Muscle of leg (tissue), 11 donors: ENCODE results near the gene CIDEC. TPM values are rescaled to one million over a fixed set of nuclear protein-coding genes. Genes with fewer than 3 reads are reported as not detected.
A peak's percentile ranks its signal among the peaks of the same experiment; 100 is the strongest.
"Not testable (repeated sequence)": the region's sequence is repeated elsewhere in the genome, so short reads cannot be mapped to it uniquely, and the experiment has no call there.

Source experiments
- DNase-seq: peaks from one replicate; pipeline ENCODE4 v3.0.0; 2013
- H3K27ac ChIP-seq: one replicate; pipeline ENCODE4 v1.5.1; 2013; ENCODE audit warnings: mild to moderate bottlenecking, low read length, control low read depth
- H3K27me3 ChIP-seq: one replicate; pipeline ENCODE4 v1.6.1; 2013; ENCODE audit warnings: low read length; ENCODE audit not compliant: control insufficient read depth, insufficient read depth
- H3K36me3 ChIP-seq: one replicate; pipeline ENCODE4 v1.6.1; 2013; ENCODE audit warnings: low read length; ENCODE audit not compliant: control insufficient read depth, insufficient read depth
- H3K4me1 ChIP-seq: one replicate; pipeline ENCODE4 v1.6.1; 2013; ENCODE audit warnings: low read length; ENCODE audit not compliant: control insufficient read depth, insufficient read depth
- H3K4me3 ChIP-seq: one replicate; pipeline ENCODE4 v1.5.1; 2013; ENCODE audit warnings: low read length, control low read depth
- H3K9me3 ChIP-seq: replicated peaks from 2 replicates; pipeline ENCODE4 v1.6.1; 2013; ENCODE audit warnings: low read depth, low read length; ENCODE audit not compliant: control insufficient read depth
- WGBS: methylation state at CpG from one replicate; pipeline ENCODE4 v1.1.5; 2013; ENCODE audit warnings: missing lambda C conversion rate; ENCODE audit not compliant: insufficient coverage; 5-methylcytosine and 5-hydroxymethylcytosine counted together
- polyA plus RNA-seq, 8 donors: library from polyadenylated mRNA; unstranded; fragments of 120-200 nt; gene quantifications; one replicate each; pipeline versions ENCODE4 v1.2.1 to v1.2.3, GENCODE V29; 2013; ENCODE audit warnings: inconsistent platforms in 1 of 8, low replicate concordance in 1 of 8; ENCODE audit not compliant: insufficient read length in 8 of 8, insufficient read depth in 1 of 8
- total RNA-seq: library from RNA; stranded (reverse); fragments of 120-200 nt; gene quantifications from one replicate; pipeline ENCODE4 v1.2.4, GENCODE V29; 2013

CIDEC gene
- total and polyA plus RNA-seq, 9 donors, result 0.13 to 4.1 (median 0.34) TPM

GRCh38 chr3:9901967-9902366 lies 21.9 kb upstream of the CIDEC start:
- DNase-seq, result no peak
- Histone ChIP-seq H3K27me3 (no peaks in the 10 kb centered on the region), H3K9me3 (no peaks in the 10 kb centered on the region), H3K36me3 (no peaks in the 10 kb centered on the region), H3K4me3 (no peak overlapping the region), H3K27ac (no peak overlapping the region), H3K4me1 (peaks cover 12% of the 10 kb centered on the region)
- WGBS, result 75% methylated on average over 3 of the region's 5 CpGs

- H3K27me3 ChIP-seq, DNase-seq, H3K27ac ChIP-seq, H3K4me3 ChIP-seq, H3K9me3 ChIP-seq, H3K36me3 ChIP-seq: not testable (repeated sequence)
- 100% methylated on average over 1 of the region's 6 CpGs for WGBS
- peaks cover 12% of the 10 kb centered on the region for H3K4me1 ChIP-seq
These were observed 20.9 kb upstream of the CIDEC start for GRCh38 chr3:9900965-9901415.

- Histone ChIP-seq H3K27ac (no peak overlapping the region), H3K9me3 (no peaks in the 10 kb centered on the region), H3K4me3 (no peak overlapping the region), H3K36me3 (peaks cover 2% of the 10 kb centered on the region), H3K4me1 (peaks cover 12% of the 10 kb centered on the region), H3K27me3 (no peaks in the 10 kb centered on the region)
- DNase-seq, result no peak
- WGBS, result 31% methylated on average over 3 of the region's 3 CpGs
These were observed 19.3 kb upstream of the CIDEC start for GRCh38 chr3:9899289-9899791.

- H3K4me1 ChIP-seq, result peaks cover 12% of the 10 kb centered on the region
- no peak overlapping the region for H3K27ac ChIP-seq
- no peak for DNase-seq
- peaks cover 4% of the 10 kb centered on the region for H3K36me3 ChIP-seq
- 28% methylated on average over 2 of the region's 8 CpGs for WGBS
- H3K9me3 ChIP-seq, result no peaks in the 10 kb centered on the region
- no peaks in the 10 kb centered on the region for H3K27me3 ChIP-seq
- H3K4me3 ChIP-seq, result no peak overlapping the region
These were observed 18.6 kb upstream of the CIDEC start for GRCh38 chr3:9898467-9899241.

GRCh38 chr3:9897408-9898372 lies 17.6 kb upstream of the CIDEC start:
- DNase-seq, result no peak
- 62% methylated on average over 3 of the region's 4 CpGs for WGBS
- H3K27ac ChIP-seq, result no peak overlapping the region

GRCh38 chr3:9896755-9897407 lies 16.8 kb upstream of the CIDEC start:
- not testable (repeated sequence) for H3K27me3 ChIP-seq, H3K4me3 ChIP-seq, H3K27ac ChIP-seq, H3K4me1 ChIP-seq, H3K9me3 ChIP-seq, DNase-seq
- WGBS, result 96% methylated on average over 4 of the region's 10 CpGs
- peaks cover 20% of the 10 kb centered on the region for H3K36me3 ChIP-seq

More at GRCh38 chr3:9897408-9898372, 17.6 kb upstream of the CIDEC start:
- peaks cover 13% of the 10 kb centered on the region for H3K36me3 ChIP-seq
- no peaks in the 10 kb centered on the region for H3K27me3 ChIP-seq
- peaks cover 7% of the 10 kb centered on the region for H3K4me1 ChIP-seq
- no peak overlapping the region for H3K4me3 ChIP-seq
- H3K9me3 ChIP-seq, result no peaks in the 10 kb centered on the region

- not testable (repeated sequence) for H3K27ac ChIP-seq, H3K4me1 ChIP-seq, H3K4me3 ChIP-seq, H3K27me3 ChIP-seq, H3K9me3 ChIP-seq, DNase-seq
- H3K36me3 ChIP-seq, result peaks cover 20% of the 10 kb centered on the region
- WGBS, result 100% methylated on average over 1 of the region's 3 CpGs
These were observed 15.7 kb upstream of the CIDEC start for GRCh38 chr3:9895715-9896114.

GRCh38 chr3:9893739-9894138 lies 13.7 kb upstream of the CIDEC start:
- H3K27ac ChIP-seq, result no peak overlapping the region
- no peak overlapping the region for H3K4me3 ChIP-seq
- WGBS, result no CpG with 5 or more reads among the region's 1 CpG
- no peaks in the 10 kb centered on the region for H3K27me3 ChIP-seq
- DNase-seq, result no peak
- peaks cover 10% of the 10 kb centered on the region for H3K4me1 ChIP-seq
- H3K36me3 ChIP-seq, result peaks cover 20% of the 10 kb centered on the region
- no peaks in the 10 kb centered on the region for H3K9me3 ChIP-seq

- WGBS, result no CpG with 5 or more reads among the region's 12 CpGs
- Histone ChIP-seq H3K36me3 (peaks cover 20% of the 10 kb centered on the region), H3K27ac (peak overlapping the region; percentile 93), H3K4me3 (peak overlapping the region; percentile 99), H3K27me3 (no peaks in the 10 kb centered on the region), H3K9me3 (no peaks in the 10 kb centered on the region), H3K4me1 (peaks cover 5% of the 10 kb centered on the region)
- DNase-seq, result no peak
These were observed 11.1 kb upstream of the CIDEC start for GRCh38 chr3:9891072-9891622.
